Measurements from ENCODE around the gene GBF1.

DNA sequence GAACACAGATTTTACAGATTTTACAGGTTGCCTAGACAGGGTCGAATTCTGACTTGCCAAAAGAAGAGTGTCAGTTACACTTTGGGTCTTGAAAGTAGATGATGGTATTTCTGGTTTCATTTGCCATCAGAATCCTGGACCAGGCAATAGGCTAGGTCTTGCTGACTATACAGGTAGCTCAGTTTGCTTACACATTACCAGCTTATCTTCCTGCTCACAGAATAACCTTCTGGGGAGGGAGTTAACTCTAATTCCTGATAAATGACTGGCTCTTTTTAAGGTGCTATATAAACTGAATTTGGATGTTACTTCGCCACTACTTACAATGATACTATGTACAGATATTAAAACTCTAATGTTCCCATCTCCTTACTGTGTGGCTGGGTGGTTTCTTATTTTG, 39.8 kb downstream of the GBF1 start:
- TF ChIP-seq, protein P1, sequence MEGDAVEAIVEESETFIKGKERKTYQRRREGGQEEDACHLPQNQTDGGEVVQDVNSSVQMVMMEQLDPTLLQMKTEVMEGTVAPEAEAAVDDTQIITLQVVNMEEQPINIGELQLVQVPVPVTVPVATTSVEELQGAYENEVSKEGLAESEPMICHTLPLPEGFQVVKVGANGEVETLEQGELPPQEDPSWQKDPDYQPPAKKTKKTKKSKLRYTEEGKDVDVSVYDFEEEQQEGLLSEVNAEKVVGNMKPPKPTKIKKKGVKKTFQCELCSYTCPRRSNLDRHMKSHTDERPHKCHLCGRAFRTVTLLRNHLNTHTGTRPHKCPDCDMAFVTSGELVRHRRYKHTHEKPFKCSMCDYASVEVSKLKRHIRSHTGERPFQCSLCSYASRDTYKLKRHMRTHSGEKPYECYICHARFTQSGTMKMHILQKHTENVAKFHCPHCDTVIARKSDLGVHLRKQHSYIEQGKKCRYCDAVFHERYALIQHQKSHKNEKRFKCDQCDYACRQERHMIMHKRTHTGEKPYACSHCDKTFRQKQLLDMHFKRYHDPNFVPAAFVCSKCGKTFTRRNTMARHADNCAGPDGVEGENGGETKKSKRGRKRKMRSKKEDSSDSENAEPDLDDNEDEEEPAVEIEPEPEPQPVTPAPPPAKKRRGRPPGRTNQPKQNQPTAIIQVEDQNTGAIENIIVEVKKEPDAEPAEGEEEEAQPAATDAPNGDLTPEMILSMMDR (IDR thresholded peaks at IDR 0.05) = no peak
- TF ChIP-seq POLR2AphosphoS5 (IDR thresholded peaks at IDR 0.05) (no peak), POLR2A (IDR thresholded peaks at IDR 0.05) (no peak)
